Measurements from ENCODE around the gene CHIC1.
A peak's percentile ranks its signal among the peaks of the same experiment; 100 is the strongest.
"Not testable (repeated sequence)": the region's sequence is repeated elsewhere in the genome, so short reads cannot be mapped to it uniquely, and the experiment has no call there.

Gene CHIC1

DNA sequence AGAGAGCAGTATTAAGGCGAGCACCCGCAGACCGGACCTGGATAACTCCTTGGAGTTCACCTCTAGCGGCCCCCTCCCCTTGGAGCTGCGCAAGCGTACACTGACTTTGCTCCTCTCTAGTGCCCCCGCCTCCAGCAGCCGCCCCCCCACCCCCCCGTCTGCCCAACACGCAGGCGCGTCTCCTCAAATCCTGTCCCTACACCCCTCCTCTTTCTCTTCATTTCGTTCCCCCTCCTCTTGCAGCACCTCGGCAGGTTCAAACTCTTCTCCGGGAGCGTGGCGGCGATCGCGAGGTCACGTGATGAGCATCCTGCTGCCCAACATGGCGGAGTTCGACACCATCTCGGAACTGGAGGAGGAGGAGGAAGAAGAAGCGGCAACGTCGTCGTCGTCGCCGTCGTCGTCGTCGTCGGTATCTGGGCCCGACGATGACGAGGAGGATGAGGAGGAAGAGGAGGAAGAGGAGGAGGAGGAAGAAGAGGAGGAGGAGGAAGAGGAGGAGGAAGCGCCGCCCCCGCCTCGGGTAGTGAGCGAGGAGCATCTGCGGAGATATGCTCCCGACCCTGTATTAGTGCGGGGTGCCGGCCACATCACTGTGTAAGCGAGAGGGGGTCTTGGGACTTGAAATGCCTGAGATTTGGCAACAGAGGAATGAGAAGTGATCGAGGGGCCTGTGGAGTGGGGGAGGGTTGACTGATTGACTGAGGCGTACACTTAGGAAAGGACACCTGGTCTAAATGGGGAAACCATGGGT lies at the start of gene CHIC1:
Gene CHIC1 (plus strand): TSS at position 214 of the 754 bp plus-strand sequence. CDS start 88 bp downstream, at position 302.
- peak; percentile 29 to 37 for DNase-seq (ENCODE audit: low read depth in 2 of 2)

DNA sequence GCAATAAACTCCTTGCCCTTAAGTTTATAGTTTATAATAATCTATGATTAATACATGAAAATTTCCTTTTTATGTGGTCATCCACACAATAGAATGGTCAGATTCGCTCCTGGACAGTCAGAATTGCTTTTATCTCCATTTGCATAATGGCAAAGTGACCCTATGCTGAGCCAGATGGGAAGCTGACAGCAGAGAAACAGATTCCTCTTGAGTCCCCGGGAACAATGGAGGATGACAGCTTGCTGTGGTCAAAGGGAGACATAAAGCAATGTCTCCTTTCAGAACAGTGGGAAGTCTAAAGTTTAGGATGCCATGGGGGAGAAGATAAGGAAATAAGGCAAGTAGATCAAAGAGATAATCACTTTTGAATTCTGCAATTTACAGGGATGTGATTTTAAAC lies 40.2 kb upstream of the CHIC1 start:
- DNase-seq (ENCODE audit: low read depth in 2 of 2) = not testable (repeated sequence)

DNA sequence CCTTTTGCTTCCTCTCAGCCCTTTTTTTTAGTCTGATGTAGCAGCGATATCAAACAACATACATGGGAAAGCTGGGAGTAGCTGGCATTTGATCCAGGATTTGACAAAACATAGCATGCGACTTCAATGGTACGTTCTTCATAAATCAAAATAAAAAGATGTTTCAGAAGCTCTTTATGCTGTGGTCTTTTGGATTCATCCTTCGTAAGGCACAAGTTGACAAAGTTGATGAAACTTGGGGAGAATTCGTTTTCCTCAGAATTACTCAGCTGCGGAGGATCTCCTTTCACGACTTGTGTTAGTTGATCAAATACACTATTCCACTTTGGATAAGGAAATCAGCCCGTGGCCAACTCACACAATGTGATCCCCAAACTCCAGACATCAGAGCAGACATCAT lies 38.1 kb upstream of the CHIC1 start:
- DNase-seq (ENCODE audit: low read depth in 2 of 2) = no peak

DNA sequence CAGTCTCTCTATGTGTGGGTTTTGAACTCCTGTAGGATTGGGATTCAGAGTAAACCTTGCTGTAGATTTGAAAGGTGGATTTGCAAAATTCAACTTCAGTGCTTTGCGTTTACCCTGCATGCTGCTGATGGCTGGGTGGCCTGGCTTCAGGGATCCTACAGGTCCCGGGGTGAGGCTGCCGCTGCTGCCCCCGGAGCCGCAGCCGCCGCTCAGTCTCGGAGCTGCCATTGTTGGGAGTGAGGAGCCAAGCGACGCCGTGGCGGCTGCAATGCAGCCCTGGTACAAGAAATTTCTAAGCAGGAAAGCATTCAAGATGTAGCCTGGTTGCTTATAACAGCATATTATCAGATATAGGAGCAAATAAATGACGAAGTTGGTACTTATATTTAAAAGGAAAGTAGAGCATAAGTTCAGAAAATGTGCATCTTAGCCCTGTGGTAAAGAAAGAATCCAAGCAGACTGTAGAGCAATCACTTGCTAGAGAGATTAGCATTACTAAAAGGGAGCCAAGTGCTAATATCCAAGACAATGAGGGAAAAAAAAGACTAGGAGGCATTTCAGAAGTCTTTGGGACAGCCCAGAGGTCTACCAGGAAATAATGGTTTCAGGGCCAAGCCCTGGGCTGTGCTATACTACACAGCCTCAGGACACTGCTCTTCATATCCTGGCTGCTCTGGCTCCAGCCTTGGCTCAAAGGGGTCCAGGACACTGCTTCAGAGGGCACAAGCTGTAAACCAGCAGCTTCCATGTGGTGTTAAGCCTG lies 36.9 kb upstream of the CHIC1 start:
- no peak for DNase-seq (ENCODE audit: low read depth in 2 of 2)

DNA sequence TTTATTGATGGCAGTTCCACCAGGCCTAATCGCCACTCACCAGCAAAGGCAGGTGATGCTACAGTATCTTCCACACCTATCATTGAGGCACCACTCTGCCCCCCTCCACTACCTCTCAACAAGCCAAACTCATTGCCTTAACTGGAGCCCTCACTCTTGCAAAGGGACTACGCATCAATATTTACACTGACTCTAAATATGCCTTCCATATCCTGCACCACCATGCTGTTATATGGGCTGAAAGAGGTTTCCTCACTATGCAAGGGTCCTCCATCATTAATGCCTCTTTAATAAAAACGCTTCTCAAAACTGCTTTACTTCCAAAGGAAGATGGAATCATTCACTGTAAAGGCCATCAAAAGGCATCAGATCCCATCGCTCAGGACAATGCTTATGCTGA lies 31.3 kb upstream of the CHIC1 start:
- DNase-seq (ENCODE audit: low read depth in 2 of 2) = not testable (repeated sequence)

DNA sequence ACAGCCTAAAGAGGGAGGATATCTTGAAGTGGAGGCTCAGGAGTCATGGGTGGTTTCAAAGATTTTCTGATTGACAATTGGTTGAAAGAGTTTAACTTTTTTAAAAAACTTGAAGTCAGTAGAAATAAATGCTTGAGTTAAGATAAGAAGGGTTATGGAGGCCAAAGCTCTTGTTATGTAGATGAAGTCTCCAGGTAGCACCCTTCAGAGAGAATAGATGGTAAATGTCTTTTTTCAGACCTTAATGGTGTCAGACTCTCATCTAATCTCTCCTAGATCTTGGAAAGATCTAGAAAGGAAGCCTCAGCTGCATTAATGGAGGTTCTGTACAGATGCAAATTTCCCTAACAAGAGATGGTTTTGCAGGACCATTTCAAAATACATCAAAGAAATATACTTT lies 6.8 kb upstream of the CHIC1 start:
- no peak for DNase-seq (ENCODE audit: low read depth in 2 of 2)

DNA sequence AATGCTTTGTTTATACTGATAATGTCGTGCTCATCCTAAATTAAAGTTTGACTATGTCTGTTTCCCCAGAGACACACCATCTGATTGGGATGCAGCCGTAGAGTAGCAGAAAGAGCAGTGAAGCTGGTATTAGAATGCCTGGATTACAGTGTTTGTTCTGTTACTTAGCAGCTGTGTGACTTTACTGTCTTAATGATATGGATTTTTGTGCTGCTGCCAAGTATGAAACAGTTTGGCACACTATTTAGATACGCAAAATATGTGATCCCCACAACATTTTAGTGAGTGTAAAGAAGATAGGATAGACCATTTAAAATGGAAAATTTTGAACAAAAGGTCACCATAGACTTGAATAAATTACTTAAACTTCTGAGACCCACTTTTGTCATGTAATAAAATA lies 1.2 kb upstream of the CHIC1 start:
- no peak for DNase-seq (ENCODE audit: low read depth in 2 of 2)

DNA sequence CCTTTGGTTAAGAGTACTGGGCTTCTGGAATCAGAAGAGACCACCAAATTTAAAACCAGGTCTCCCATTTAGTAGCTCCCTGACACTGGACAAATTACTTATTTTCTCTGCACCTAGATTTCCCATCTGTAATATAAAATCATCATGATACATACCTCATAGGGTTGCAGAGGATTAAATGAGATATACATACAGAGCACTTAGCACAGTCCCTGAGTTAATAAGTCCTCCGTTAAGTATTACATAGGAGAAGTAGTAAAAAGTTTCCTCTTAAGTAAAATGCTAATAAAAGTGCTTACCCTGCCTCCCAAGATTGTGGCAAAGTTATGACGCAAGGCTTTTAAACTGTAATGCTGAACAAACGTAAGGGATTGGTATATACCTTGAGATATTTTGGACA lies 539 bp upstream of the CHIC1 start:
- DNase-seq (ENCODE audit: low read depth in 2 of 2) = no peak

DNA sequence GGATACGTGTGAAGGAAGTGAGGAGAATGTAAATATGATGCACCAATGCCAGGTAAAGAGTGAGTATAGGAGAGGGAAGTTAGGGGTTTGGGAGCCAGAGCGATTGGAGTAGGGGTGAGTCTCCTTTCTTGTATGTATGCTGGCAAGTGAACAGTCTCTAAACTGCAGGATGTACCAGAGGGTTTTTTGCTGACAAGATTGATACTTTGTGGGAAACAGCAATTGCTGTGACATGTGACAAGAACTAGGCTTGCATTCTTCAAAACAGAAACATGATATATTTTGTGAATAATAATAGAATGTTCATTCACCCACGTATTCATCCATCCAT lies 706 bp downstream of the CHIC1 start:
- DNase-seq (ENCODE audit: low read depth in 2 of 2) = no peak

DNA sequence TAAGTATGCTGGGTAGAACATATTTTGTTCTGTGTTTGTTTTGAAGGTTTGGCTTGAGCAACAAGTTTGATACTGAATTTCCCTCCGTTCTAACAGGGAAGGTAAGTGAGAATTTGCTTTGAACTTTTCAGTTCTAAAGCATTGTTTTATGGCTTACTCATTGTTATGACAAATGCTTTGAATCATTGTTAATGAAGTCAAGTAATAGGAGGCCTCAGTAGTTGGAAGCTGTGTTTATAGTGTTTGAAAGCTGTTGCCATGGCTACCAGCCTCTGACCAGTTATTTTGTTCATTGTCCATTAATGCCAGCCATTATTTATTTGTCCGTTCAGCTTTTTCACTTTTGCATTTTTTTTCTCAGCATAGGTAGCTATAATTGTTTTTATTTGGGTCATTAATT lies 14.4 kb downstream of the CHIC1 start:
- DNase-seq (ENCODE audit: low read depth in 2 of 2) = no peak

DNA sequence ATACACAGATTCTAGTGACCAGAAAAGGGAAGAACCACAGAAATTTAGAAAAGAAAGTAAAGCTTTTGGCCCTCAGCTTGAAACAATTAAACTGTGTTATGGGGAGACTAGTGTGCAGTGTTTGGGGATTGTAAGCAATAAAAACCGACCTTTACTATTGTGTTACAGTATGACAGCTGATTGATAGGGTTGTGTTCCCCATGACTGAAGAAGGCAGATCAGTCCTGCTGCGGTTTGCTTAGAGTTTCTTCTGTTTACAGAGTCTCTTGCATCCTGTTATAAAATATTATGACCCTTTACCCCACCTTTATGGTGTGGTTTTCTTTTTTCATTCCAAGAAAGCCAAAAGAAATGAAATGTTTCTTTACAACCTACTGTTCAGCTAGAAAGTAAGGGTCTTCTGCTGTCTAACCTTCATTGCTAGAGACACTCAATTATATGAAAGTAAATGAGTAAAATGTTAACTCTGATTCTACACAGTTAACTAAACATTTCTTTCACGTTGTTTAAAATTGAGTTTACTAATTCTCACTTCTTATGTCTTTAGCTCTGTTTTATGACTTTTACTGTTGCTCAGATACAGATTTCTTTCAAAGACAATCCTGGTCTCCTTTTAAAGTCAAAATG lies 18.1 kb downstream of the CHIC1 start:
- no peak for DNase-seq (ENCODE audit: low read depth in 2 of 2)

DNA sequence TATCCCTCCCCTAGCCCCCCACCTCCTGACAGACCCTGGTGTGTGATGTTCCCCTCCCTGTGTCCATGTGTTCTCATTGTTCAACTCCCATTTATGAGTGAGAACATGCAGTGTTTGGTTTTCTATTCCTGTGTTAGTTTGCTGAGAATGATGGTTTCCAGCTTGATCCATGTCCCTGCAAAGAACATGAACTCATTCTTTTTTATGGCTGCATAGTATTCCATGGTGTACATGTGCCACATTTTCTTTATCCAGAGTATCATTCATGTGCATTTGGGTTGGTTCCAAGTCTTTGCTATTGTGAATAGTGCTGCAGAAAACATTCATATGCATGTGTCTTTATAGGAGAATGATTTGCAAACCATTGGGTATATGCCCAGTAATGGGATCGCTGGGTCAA lies 34.8 kb downstream of the CHIC1 start:
- not testable (repeated sequence) for DNase-seq (ENCODE audit: low read depth in 2 of 2)

DNA sequence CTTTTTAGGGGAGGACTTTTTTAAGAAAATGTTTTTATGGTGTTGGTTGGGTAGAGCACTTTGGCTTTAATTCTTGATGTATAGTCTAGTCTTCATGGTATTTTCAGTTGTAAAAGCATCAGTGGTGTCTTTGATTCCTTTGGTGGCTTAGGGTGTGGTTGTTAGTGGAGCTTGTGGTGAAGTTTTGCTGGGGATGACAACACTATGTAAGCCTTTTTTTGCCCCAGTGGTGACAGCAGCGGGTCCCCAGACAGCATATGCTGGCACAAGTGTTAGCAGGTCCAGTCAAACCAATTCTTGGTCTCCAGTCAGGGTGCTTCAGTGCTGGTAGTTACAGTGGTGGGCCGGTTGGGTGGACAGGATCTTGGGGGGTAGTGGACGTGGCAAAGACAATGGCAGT lies 52.0 kb downstream of the CHIC1 start:
- no peak for DNase-seq (ENCODE audit: low read depth in 2 of 2)

DNA sequence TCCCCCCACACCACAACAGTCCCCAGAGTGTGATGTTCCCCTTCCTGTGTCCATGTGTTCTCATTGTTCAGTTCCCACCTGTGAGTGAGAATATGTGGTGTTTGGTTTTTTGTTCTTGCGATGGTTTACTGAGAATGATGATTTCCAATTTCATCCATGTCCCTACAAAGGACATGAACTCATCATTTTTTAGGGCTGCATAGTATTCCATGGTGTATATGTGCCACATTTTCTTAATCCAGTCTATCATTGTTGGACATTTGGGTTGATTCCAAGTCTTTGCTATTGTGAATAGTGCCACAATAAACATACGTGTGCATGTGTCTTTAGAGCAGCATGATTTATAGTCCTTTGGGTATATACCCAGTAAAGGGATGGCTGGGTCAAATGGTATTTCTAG lies 78.7 kb downstream of the CHIC1 start:
- not testable (repeated sequence) for DNase-seq (ENCODE audit: low read depth in 2 of 2)

DNA sequence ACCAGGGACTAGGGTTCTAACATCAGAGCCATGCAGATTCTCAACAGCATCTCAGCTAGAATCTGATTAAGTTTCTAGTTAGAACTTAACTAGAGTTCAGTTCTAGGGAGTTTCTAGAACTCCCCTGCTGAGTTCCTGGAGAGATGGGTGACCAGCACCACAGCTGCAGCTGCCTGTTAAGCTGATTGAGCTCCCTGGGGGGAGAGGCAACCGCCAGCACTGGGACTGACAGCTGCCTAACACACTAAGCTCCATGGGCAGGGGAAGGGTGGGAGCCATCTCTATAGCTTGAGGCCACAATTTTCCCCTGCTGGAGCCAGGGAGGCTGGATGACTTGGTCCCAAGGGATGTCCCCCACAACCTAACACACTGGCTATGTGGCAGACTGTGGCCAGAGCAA lies 84.2 kb downstream of the CHIC1 start:
- no peak for DNase-seq (ENCODE audit: low read depth in 2 of 2)

DNA sequence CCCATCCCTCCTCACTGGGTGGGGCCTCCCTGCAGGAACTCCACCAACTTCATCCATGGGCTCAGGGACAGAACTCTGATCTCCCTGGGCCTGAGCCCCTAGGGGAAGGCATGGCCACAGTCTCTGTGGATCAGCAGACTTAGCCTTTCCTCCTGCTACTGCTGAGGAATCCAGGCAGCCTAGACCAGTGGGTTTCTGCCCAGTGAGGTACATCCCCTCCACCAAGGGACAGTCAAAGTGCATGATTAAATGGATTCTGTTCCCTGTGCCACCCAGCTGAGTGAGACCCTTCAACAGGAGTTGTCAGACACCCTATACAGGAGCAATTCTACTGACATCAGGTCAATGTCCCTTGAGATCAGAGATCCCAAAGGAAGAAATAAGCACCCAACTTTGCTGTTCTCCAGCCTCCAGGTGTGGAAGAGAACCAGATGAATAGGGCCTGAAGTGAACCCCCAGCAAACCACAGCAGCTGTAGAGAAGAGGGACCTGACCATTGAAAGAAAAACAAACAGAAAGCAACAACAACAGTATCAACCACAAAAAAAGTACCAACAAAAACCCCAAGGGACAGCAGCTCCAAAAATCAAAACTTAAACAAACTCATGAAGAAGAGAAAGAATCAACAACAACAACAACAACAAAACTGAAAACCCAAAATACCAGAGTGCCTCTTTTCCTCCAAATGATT lies 84.8 kb downstream of the CHIC1 start:
- no peak for DNase-seq (ENCODE audit: low read depth in 2 of 2)

DNA sequence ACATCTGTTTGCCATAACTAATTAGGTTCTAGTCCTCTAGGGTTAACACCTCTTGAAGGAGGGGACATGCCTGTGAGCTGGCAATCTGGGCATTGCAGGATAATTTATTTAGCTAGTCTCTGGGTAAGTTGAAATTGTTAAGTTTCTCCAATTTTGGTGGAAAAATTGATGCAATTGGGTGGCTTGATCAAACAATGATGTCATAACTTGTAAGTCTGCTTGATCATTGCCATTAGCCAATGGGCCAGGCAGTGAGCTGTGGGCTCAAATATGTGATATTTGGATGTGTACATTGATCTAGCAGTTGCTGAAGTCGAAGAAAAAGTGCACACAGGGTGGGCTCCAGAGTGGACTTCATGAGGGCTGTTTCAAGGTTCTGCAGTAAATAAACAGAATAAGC lies 98.3 kb downstream of the CHIC1 start:
- DNase-seq (ENCODE audit: low read depth in 2 of 2) = not testable (repeated sequence)

DNA sequence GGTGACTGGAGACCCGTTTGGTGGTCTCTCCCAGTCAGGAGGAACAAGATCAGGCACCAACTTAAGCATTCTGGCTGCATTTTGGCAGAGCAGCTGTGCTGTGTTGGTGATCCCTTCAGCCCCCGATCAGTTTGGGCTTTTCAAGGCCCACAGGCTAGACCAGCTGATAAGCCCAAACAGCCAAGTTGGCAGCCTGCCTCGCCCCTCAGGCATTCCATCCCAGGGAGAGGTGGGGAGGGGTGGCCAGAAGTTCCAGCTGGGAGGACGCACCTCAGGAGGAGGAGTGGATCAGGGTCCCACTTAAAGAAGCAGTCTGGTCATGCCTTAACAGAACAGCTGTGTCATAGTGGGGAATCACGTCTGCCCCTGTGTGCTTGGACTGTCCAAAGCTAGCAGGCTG lies 105.8 kb downstream of the CHIC1 start:
- DNase-seq (ENCODE audit: low read depth in 2 of 2) = no peak

DNA sequence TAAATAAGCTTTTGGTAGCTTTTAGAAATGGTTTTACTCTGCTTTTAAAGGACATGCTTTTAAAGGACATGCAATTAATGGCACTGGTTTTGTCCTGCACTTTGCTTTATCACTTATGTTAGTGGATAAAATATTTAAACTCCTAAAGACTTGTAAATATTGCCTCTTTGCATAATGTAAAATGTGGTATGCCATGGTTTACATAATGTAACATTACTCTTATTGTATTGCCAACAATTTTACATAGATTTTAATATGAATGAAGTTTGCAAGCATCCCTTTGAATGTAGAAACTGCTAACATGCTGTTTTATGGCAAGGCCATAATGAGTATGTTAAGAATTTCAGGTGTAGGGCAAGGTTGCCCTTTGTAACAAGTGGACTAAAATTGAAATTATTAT lies 118.4 kb downstream of the CHIC1 start:
- no peak for DNase-seq (ENCODE audit: low read depth in 2 of 2)

DNA sequence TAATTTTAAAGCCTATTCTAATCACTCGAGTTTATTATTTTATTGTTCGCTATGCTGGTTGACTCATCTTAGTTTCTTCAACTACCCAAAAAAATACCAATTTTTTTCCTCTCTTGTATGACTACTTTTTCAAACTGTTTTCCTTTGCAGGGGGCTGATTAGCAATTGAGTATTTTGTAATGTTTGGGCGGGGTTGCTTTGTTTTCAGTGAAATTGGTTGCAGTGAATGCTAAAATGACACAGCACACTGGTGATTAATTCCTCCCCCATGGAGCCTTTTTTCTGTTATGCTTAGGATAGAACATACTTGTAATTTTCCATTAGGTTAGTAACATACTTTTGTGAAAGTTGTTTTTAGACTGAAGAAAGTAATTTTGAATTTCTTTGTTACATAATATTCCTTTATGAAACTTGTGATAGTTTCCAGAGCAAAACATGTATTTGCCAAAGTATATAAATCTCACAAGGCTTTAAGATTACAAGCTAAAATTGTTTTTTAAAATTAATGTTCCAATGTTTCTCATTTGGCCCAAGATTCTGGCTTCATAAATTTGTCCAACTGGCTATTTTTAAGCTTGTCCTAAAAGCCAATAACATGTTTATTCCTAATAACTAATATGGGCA lies 120.4 kb downstream of the CHIC1 start:
- no peak for DNase-seq (ENCODE audit: low read depth in 2 of 2)

DNA sequence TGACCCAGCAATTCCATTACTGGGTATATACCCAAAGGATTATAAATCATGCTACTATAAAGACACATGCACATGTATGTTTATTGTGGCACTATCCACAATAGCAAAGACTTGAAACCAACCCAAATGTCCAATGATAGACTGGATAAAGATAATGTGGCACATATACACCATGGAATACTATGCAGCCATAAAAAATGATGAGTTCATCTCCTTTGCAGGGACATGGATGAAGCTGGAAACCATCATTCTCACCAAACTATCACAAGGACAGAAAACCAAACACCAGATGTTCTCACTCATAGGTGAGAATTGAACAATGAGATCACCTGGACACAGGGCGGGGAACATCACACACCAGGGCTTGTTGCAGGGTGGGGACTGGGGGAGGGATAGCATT lies 144.0 kb downstream of the CHIC1 start:
- DNase-seq (ENCODE audit: low read depth in 2 of 2) = not testable (repeated sequence)

DNA sequence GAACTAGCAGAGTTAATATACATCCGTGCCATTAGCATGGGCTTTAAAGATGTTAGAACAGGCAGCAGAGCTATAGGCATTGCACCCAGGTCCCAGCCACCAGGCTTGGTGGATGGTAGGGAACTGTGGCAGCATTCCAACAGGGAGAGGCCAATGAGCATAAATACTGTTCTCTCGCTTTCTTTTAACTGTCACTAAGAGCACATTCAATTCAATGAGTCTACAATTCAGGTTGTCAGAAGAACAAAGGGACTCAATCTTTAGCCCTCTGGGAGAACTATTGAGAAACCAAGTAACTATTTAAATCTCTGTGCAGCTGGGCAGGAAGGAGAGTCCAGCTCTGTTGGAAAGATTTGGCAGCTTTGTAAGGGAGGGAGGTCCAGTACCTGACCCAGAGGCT lies 165.6 kb downstream of the CHIC1 start:
- DNase-seq (ENCODE audit: low read depth in 2 of 2) = no peak

All from activated CD4-positive, alpha-beta T cell treated with anti-CD3 and anti-CD28 coated beads for 24 hours (primary cell).